HG03108 (cell line): ENCODE results near the gene LUC7L3.
"Not testable (repeated sequence)": the region's sequence is repeated elsewhere in the genome, so short reads cannot be mapped to it uniquely, and the experiment has no call there.

Experiments used
- ATAC-seq: cut with Tn5 transposase; IDR thresholded peaks from one replicate; pipeline ENCODE4 v1.9.1; 2021; ENCODE audit warnings: moderate library complexity; ENCODE audit not compliant: unreplicated experiment

LUC7L3 gene

GRCh38 chr17:50781167-50781566 lies 61.8 kb downstream of the LUC7L3 start:
- no peak for ATAC-seq

GRCh38 chr17:50783193-50783660 lies 63.8 kb downstream of the LUC7L3 start:
- no peak for ATAC-seq

GRCh38 chr17:50783905-50784304 lies 64.5 kb downstream of the LUC7L3 start:
- no peak for ATAC-seq

- ATAC-seq, result no peak
Observed at GRCh38 chr17:50785126-50785525, 65.7 kb downstream of the LUC7L3 start.

- no peak for ATAC-seq
Observed at GRCh38 chr17:50785946-50786570, 66.7 kb downstream of the LUC7L3 start.

- no peak for ATAC-seq
Observed at GRCh38 chr17:50787106-50787505, 67.7 kb downstream of the LUC7L3 start.

GRCh38 chr17:50790618-50791017 lies 71.2 kb downstream of the LUC7L3 start:
- no peak for ATAC-seq

- no peak for ATAC-seq
Observed at GRCh38 chr17:50792132-50792531, 72.7 kb downstream of the LUC7L3 start.

GRCh38 chr17:50793007-50793406 lies 73.6 kb downstream of the LUC7L3 start:
- no peak for ATAC-seq

- no peak for ATAC-seq
Observed at GRCh38 chr17:50794361-50794760, 75.0 kb downstream of the LUC7L3 start.

GRCh38 chr17:50797135-50797810 lies 77.9 kb downstream of the LUC7L3 start:
- ATAC-seq, result no peak

- no peak for ATAC-seq
Observed at GRCh38 chr17:50798424-50799288, 79.3 kb downstream of the LUC7L3 start.

GRCh38 chr17:50799582-50799981 lies 80.2 kb downstream of the LUC7L3 start:
- no peak for ATAC-seq

GRCh38 chr17:50800196-50800700 lies 80.8 kb downstream of the LUC7L3 start:
- ATAC-seq, result no peak

- no peak for ATAC-seq
Observed at GRCh38 chr17:50802609-50803571, 83.5 kb downstream of the LUC7L3 start.

GRCh38 chr17:50803676-50804075 lies 84.3 kb downstream of the LUC7L3 start:
- ATAC-seq, result no peak

- not testable (repeated sequence) for ATAC-seq
Observed at GRCh38 chr17:50804749-50805475, 85.5 kb downstream of the LUC7L3 start.

- ATAC-seq, result no peak
Observed at GRCh38 chr17:50805486-50805885, 86.1 kb downstream of the LUC7L3 start.
